GM12878 (cell line): ENCODE results near the gene PSMD13. TPM values are rescaled to one million over a fixed set of nuclear protein-coding genes. Genes with fewer than 3 reads are reported as not detected.

Source experiments
- ATAC-seq: fragments of 200-7000 bp; cut with Tn5 transposase; 3 replicates; pipeline ENCODE4 v1.9.1; 2020; ENCODE audit warnings: mild to moderate bottlenecking, moderate library complexity
- BruUV-seq: library from RNA; stranded (reverse); fragments of 400-500 nt; replicated peaks from 2 replicates; lab custom pipeline; 2021; lab: Mats Ljungman, UMichigan
- CTCF ChIA-PET: fragments of 300-600 bp; sonication (Branson Sonifier 250); formaldehyde crosslinking; extraction: SDS; loops from one replicate; lab custom pipeline; 2021; ENCODE audit warnings: inconsistent platforms; lab: Yijun Ruan, JAX
- POLR2A ChIA-PET: fragments of 350-600 bp; formaldehyde crosslinking; extraction: SDS; loops from one replicate; lab custom pipeline; 2021; ENCODE audit warnings: inconsistent platforms; lab: Charles Lee
- RAD21 ChIA-PET: fragments of 300-600 bp; sonication (Branson Sonifier 250); formaldehyde crosslinking; loops from one replicate; lab custom pipeline; 2023; ENCODE audit warnings: antibody characterized with exemption; ENCODE audit not compliant: unreplicated experiment; lab: Charles Lee
- SMC1A ChIA-PET: fragments of 300-600 bp; sonication (Branson Sonifier 250); formaldehyde crosslinking; loops from one replicate; lab custom pipeline; 2023; ENCODE audit not compliant: unreplicated experiment, uncharacterized antibody; lab: Charles Lee
- DNase-seq: peaks from one replicate; pipeline ENCODE4 v3.0.0-alpha.2; 2011; ENCODE audit warnings: low read depth, low spot score
- FAIRE-seq: peaks from 3 replicates; lab custom pipeline; 2011; peaks lifted over from hg19 to GRCh38; lab: Jason Lieb, UNC
- H2AFZ ChIP-seq: 2 replicates; pipeline ENCODE4 v1.6.0; 2011; ENCODE audit warnings: low read depth, low read length, control low read depth; ENCODE audit not compliant: control insufficient read depth
- H3K27ac ChIP-seq: 2 replicates; pipeline ENCODE4 v1.5.1; 2011; ENCODE audit warnings: control low read depth; ENCODE audit not compliant: control insufficient read depth, insufficient read depth
- H3K27me3 ChIP-seq, 2 experiments: replicated peaks in 1 of 2; 2 replicates each; pipeline versions ENCODE4 v1.6.0 to v1.6.1; 2011; ENCODE audit warnings: low read length in 1 of 2; ENCODE audit not compliant: control insufficient read depth in 2 of 2, insufficient read depth in 2 of 2
- H3K36me3 ChIP-seq, 2 experiments: 2 replicates each; pipeline ENCODE4 v1.5.1; 2011; ENCODE audit warnings: low read length in 1 of 2; ENCODE audit not compliant: control insufficient read depth in 2 of 2, insufficient read depth in 2 of 2
- H3K4me1 ChIP-seq: 2 replicates; pipeline ENCODE4 v1.6.1; 2011; ENCODE audit warnings: mild to moderate bottlenecking, low read length, moderate library complexity, mixed read lengths; ENCODE audit not compliant: control insufficient read depth, insufficient read depth
- H3K4me2 ChIP-seq: 2 replicates; pipeline ENCODE4 v1.6.0; 2011; ENCODE audit warnings: control low read depth; ENCODE audit not compliant: control insufficient read depth, insufficient read depth
- H3K4me3 ChIP-seq: fragments of 200-600 bp; sonication (generic); 2 replicates; pipeline ENCODE4 v1.5.1; 2016
- H3K79me2 ChIP-seq: 2 replicates; pipeline ENCODE4 v1.6.0; 2011; ENCODE audit warnings: low read length; ENCODE audit not compliant: control insufficient read depth, insufficient read depth
- H3K9ac ChIP-seq: 2 replicates; pipeline ENCODE4 v1.8.0; 2011; ENCODE audit warnings: low read length, control low read depth, mixed read lengths; ENCODE audit not compliant: control insufficient read depth, insufficient read depth
- H3K9me3 ChIP-seq: replicated peaks from 3 replicates; pipeline ENCODE4 v1.5.1; 2011; ENCODE audit warnings: mild to moderate bottlenecking, low read length; ENCODE audit not compliant: control insufficient read depth, insufficient read depth
- H4K20me1 ChIP-seq: 2 replicates; pipeline ENCODE4 v1.6.0; 2011; ENCODE audit not compliant: control insufficient read depth, insufficient read depth
- BHLHE40 ChIP-seq, 2 experiments: fragments of 450-650 bp in 1 of 2; IDR thresholded peaks; 2 replicates each; pipeline ENCODE4 v1.6.1; 2011 to 2017; ENCODE audit warnings: low read depth in 2 of 2, borderline replicate concordance in 1 of 2, improper control_type of control experiment in 1 of 2, low read length in 1 of 2, mild to moderate bottlenecking in 1 of 2
- GATAD2B ChIP-seq: fragments of 450-650 bp; conservative IDR thresholded peaks from 2 replicates; pipeline ENCODE4 v1.6.1; 2017; ENCODE audit warnings: low read depth, mild to moderate bottlenecking, moderate library complexity
- IKZF1 ChIP-seq: fragments of 450-650 bp; conservative IDR thresholded peaks from 2 replicates; pipeline ENCODE4 v1.6.1; 2017; ENCODE audit warnings: antibody characterized with exemption, mild to moderate bottlenecking
- WGBS: methylation state at CpG from one replicate; pipeline ENCODE4 v1.1.6; 2016; ENCODE audit warnings: low lambda C conversion rate; ENCODE audit not compliant: insufficient replicate concordance, insufficient coverage; ENCODE audit errors: missing lambda C conversion rate; 5-methylcytosine and 5-hydroxymethylcytosine counted together
- in situ Hi-C: fragments of 300-500 bp; cut with MboI; formaldehyde crosslinking; loops from 9 replicates; pipeline ENCODE4 v1.14.3; 2018; ENCODE audit warnings: mixed read lengths
- intact Hi-C: fragments of 100-400 bp; cut with micrococcal nuclease; formaldehyde crosslinking; loops from one replicate; pipeline ENCODE4 v1.14.2; 2022; ENCODE audit not compliant: unreplicated experiment
- polyA plus RNA-seq, 11 experiments: library from polyadenylated mRNA; depleted of rRNA in 4 of 11; unstranded in 6 of 11; stranded (reverse) in 5 of 11; fragments of >200 nt; fragmentation: Nextera tagmentation in 4 of 11; fragmentation: Illumina TruSeq in 1 of 11; extraction: Ambion mirVana in 4 of 11; extraction: Trizol in 1 of 11; gene quantifications; 1 replicate in 1 of 11; 2 replicates in 10 of 11; pipeline versions ENCODE4 v1.2.1 to v1.2.3, GENCODE V29; 2011 to 2016; ENCODE audit warnings: inconsistent platforms in 2 of 11, missing spikeins in 2 of 11, low read depth in 1 of 11
- total RNA-seq, 4 experiments: library from RNA; depleted of rRNA in 3 of 4; stranded (reverse); fragments of >200 nt in 3 of 4; fragmentation: Illumina TruSeq in 1 of 4; extraction: Trizol in 1 of 4; gene quantifications; 2 replicates each; pipeline versions ENCODE4 v1.2.1 to v1.2.3, GENCODE V29; 2013 to 2021
- TF ChIP-seq, protein P1 (sequence below): fragments of 450-650 bp; IDR thresholded peaks from 2 replicates; pipeline ENCODE4 v1.6.1; 2016; ENCODE audit warnings: mild to moderate bottlenecking, moderate library complexity, borderline replicate concordance
- TF ChIP-seq, protein P2 (sequence below): IDR thresholded peaks from 2 replicates; pipeline ENCODE4 v1.6.1; 2011; ENCODE audit warnings: low read depth, low read length, improper control_type of control experiment, borderline replicate concordance

The PSMD13 gene
- total and polyA plus RNA-seq, 10 of the 15 experiments (the other 5 are each of a cell fraction or from before 2014, with no cell fraction given) = 141 to 303 (median 177) TPM

DNA sequence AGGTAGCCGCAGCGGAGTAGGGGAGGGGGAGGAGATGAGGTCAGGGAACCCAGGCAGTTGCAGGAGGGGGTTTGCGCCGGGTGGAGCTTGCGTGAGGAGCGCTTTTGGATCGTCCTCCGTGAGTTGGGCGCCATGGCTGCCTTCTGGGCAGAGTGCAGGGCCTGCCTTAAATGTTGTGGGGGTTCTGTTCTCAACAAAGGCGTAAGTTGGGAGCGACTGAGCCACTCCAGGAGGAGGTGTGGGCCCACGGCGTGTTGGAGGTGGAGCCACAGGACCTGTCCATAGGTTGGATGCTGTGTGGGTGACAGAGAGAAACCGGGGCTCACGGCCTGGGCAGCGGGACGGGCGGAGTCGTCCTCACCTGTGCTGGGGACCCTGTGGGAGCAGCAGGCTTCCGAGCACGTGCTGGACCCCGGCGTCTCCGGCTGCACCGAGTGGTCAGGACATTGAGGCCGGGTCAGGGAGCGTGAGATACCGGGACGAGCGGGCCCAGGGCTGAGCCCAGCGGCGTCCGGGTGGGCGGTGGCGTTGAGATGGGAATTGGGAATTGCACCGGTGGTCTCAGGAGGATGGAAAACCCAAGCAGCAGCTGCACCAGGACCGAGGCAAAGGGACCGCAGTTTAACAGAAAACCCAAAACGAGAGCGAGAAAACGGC is 51.2 kb downstream of the PSMD13 start:
- peak overlapping the region; percentile 99 for H3K4me2 ChIP-seq
- peaks cover 1 to 2% of the 10 kb centered on the region in 2 experiments; a peak in 3 of 4 replicates for H3K27me3 ChIP-seq
- H3K9me3 ChIP-seq = no peaks in the 10 kb centered on the region
- no peaks in the 10 kb centered on the region for H4K20me1 ChIP-seq
- no peaks in the 10 kb centered on the region for H3K36me3 ChIP-seq
- peak overlapping the region; percentile 64 for H3K9ac ChIP-seq
- FAIRE-seq = no peak
- ChIA-PET SMC1A (interaction anchor here (0.7 kb wide), 1 partner anchor 60 kb away, joined by 3 read pairs; no protein-coding TSS in a partner anchor), RAD21 (interaction anchor here (1.4 kb wide), 1 partner anchor 67 kb away, joined by 3 read pairs; no protein-coding TSS in a partner anchor), CTCF (interaction anchor here (1.2 to 1.8 kb wide), 3 partner anchors 13 to 37 kb away, joined by 4 to 9 read pairs (median 7); no protein-coding TSS in a partner anchor), POLR2A (interaction anchor here (0.8 to 3.5 kb wide), 3 partner anchors 20 to 81 kb away, joined by 3 to 10 read pairs (median 4); partner anchors contain the start of gene BET1L)
- ATAC-seq = no peak
- TF ChIP-seq, protein P1, sequence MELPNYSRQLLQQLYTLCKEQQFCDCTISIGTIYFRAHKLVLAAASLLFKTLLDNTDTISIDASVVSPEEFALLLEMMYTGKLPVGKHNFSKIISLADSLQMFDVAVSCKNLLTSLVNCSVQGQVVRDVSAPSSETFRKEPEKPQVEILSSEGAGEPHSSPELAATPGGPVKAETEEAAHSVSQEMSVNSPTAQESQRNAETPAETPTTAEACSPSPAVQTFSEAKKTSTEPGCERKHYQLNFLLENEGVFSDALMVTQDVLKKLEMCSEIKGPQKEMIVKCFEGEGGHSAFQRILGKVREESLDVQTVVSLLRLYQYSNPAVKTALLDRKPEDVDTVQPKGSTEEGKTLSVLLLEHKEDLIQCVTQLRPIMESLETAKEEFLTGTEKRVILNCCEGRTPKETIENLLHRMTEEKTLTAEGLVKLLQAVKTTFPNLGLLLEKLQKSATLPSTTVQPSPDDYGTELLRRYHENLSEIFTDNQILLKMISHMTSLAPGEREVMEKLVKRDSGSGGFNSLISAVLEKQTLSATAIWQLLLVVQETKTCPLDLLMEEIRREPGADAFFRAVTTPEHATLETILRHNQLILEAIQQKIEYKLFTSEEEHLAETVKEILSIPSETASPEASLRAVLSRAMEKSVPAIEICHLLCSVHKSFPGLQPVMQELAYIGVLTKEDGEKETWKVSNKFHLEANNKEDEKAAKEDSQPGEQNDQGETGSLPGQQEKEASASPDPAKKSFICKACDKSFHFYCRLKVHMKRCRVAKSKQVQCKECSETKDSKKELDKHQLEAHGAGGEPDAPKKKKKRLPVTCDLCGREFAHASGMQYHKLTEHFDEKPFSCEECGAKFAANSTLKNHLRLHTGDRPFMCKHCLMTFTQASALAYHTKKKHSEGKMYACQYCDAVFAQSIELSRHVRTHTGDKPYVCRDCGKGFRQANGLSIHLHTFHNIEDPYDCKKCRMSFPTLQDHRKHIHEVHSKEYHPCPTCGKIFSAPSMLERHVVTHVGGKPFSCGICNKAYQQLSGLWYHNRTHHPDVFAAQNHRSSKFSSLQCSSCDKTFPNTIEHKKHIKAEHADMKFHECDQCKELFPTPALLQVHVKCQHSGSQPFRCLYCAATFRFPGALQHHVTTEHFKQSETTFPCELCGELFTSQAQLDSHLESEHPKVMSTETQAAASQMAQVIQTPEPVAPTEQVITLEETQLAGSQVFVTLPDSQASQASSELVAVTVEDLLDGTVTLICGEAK = 0 out of 2 replicates have a peak, but pooled peaks have one; percentile 26
- TF ChIP-seq GATAD2B (0 out of 2 replicates have a peak, but pooled peaks have one; percentile 10), IKZF1 (no peak), BHLHE40 (IDR thresholded peaks at IDR 0.05; ENCODE audit: borderline replicate concordance in 1 of 2, low read depth in 2 of 2, low read length in 1 of 2) (0 out of 4 replicates have a peak, but pooled peaks of 1 of the 2 experiments have one; percentile 9)
- TF ChIP-seq, protein P2, sequence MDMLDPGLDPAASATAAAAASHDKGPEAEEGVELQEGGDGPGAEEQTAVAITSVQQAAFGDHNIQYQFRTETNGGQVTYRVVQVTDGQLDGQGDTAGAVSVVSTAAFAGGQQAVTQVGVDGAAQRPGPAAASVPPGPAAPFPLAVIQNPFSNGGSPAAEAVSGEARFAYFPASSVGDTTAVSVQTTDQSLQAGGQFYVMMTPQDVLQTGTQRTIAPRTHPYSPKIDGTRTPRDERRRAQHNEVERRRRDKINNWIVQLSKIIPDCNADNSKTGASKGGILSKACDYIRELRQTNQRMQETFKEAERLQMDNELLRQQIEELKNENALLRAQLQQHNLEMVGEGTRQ = no peak
- peaks cover 8% of the 10 kb centered on the region; the same call in 1 of the 2 replicates for H3K4me1 ChIP-seq
- in situ Hi-C loops (no loop called here), intact Hi-C loops (no loop called here)
- WGBS = 55% methylated on average over 32 of the region's 41 CpGs
- peak overlapping the region; percentile 55; the same call in 1 of the 2 replicates for H2AFZ ChIP-seq
- H3K4me3 ChIP-seq = peak overlapping the region; percentile 81
- no TSS peak for BruUV-seq
- no peaks in the 10 kb centered on the region for H3K79me2 ChIP-seq
- no peak overlapping the region for H3K27ac ChIP-seq
- DNase-seq = no peak
